ENCODE data around the gene EPX.

- no peak for TF ChIP-seq CTCF (tag by site-specific recombination; IDR thresholded peaks at IDR 0.05)
- TF ChIP-seq, protein P1, sequence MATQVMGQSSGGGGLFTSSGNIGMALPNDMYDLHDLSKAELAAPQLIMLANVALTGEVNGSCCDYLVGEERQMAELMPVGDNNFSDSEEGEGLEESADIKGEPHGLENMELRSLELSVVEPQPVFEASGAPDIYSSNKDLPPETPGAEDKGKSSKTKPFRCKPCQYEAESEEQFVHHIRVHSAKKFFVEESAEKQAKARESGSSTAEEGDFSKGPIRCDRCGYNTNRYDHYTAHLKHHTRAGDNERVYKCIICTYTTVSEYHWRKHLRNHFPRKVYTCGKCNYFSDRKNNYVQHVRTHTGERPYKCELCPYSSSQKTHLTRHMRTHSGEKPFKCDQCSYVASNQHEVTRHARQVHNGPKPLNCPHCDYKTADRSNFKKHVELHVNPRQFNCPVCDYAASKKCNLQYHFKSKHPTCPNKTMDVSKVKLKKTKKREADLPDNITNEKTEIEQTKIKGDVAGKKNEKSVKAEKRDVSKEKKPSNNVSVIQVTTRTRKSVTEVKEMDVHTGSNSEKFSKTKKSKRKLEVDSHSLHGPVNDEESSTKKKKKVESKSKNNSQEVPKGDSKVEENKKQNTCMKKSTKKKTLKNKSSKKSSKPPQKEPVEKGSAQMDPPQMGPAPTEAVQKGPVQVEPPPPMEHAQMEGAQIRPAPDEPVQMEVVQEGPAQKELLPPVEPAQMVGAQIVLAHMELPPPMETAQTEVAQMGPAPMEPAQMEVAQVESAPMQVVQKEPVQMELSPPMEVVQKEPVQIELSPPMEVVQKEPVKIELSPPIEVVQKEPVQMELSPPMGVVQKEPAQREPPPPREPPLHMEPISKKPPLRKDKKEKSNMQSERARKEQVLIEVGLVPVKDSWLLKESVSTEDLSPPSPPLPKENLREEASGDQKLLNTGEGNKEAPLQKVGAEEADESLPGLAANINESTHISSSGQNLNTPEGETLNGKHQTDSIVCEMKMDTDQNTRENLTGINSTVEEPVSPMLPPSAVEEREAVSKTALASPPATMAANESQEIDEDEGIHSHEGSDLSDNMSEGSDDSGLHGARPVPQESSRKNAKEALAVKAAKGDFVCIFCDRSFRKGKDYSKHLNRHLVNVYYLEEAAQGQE (tag by site-specific recombination; IDR thresholded peaks at IDR 0.05): no peak
- TF ChIP-seq, protein P2, sequence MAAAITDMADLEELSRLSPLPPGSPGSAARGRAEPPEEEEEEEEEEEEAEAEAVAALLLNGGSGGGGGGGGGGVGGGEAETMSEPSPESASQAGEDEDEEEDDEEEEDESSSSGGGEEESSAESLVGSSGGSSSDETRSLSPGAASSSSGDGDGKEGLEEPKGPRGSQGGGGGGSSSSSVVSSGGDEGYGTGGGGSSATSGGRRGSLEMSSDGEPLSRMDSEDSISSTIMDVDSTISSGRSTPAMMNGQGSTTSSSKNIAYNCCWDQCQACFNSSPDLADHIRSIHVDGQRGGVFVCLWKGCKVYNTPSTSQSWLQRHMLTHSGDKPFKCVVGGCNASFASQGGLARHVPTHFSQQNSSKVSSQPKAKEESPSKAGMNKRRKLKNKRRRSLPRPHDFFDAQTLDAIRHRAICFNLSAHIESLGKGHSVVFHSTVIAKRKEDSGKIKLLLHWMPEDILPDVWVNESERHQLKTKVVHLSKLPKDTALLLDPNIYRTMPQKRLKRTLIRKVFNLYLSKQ (tag by site-specific recombination; IDR thresholded peaks at IDR 0.05; ENCODE audit: borderline replicate concordance): no peak
- no peak for TF ChIP-seq ZNF747 (tag by site-specific recombination; IDR thresholded peaks at IDR 0.05)
- TF ChIP-seq ZNF23 (tag by site-specific recombination; IDR thresholded peaks at IDR 0.05; ENCODE audit: borderline replicate concordance): no peak
Observed at GRCh38 chr17:58229384-58229783, 36.9 kb downstream of the EPX start.
